Suprapubic skin (tissue), 4 donors: ENCODE results near the gene WNT7A. TPM values are rescaled to one million over a fixed set of nuclear protein-coding genes. Genes with fewer than 3 reads are reported as not detected.
A peak's percentile ranks its signal among the peaks of the same experiment; 100 is the strongest.

ENCODE experiments used
- DNase-seq, 2 donors: peaks; one replicate each; pipeline ENCODE4 v3.0.0-alpha.2; 2019; ENCODE audit warnings: low spot score in 2 of 2
- H3K27ac ChIP-seq: fragments of 200-600 bp; sonication (generic); one replicate; pipeline ENCODE4 v1.5.1; 2019
- H3K27me3 ChIP-seq: fragments of 200-600 bp; sonication (generic); one replicate; pipeline ENCODE4 v1.5.1; 2019
- H3K36me3 ChIP-seq: fragments of 200-600 bp; sonication (generic); one replicate; pipeline ENCODE4 v1.5.1; 2019
- H3K4me1 ChIP-seq: fragments of 200-600 bp; sonication (generic); one replicate; pipeline ENCODE4 v1.5.1; 2019
- H3K4me3 ChIP-seq: fragments of 200-600 bp; sonication (generic); one replicate; pipeline ENCODE4 v1.5.1; 2019; ENCODE audit warnings: mild to moderate bottlenecking
- H3K9me3 ChIP-seq: fragments of 200-600 bp; sonication (generic); one replicate; pipeline ENCODE4 v1.5.1; 2019
- EP300 ChIP-seq: sonication (generic); formaldehyde crosslinking; IDR thresholded peaks from one replicate; pipeline ENCODE4 v1.6.1; 2017; ENCODE audit warnings: antibody characterized with exemption
- POLR2A ChIP-seq, 2 donors: fragments of 450-650 bp; IDR thresholded peaks; one replicate each; pipeline ENCODE4 v1.6.1; 2017; ENCODE audit warnings: antibody characterized with exemption in 2 of 2, mild to moderate bottlenecking in 2 of 2, moderate library complexity in 2 of 2
- POLR2AphosphoS5 ChIP-seq, 3 donors: sonication (generic); formaldehyde crosslinking; IDR thresholded peaks; one replicate each; pipeline ENCODE4 v1.6.1; 2017; ENCODE audit warnings: antibody characterized with exemption in 3 of 3
- WGBS: methylation state at CpG from one replicate; pipeline ENCODE4 v1.1.5; 2018; 5-methylcytosine and 5-hydroxymethylcytosine counted together
- total RNA-seq, 4 donors: library from RNA; depleted of rRNA; stranded (reverse); fragments of >200 nt; gene quantifications; one replicate each; pipeline ENCODE4 v1.1.0, GENCODE V29; 2016
- TF ChIP-seq, protein P1 (sequence below), 2 donors: fragments of 200-600 bp in 1 of 2; fragments of 450-650 bp in 1 of 2; sonication (generic) in 1 of 2; IDR thresholded peaks; one replicate each; pipeline ENCODE4 v1.5.1; 2016 to 2019; ENCODE audit warnings: antibody characterized with exemption in 2 of 2, mild to moderate bottlenecking in 1 of 2, moderate library complexity in 1 of 2

The WNT7A gene
- total RNA-seq, 4 donors from 2014 or later: 1.1 to 3.9 (median 1.8) TPM

DNA sequence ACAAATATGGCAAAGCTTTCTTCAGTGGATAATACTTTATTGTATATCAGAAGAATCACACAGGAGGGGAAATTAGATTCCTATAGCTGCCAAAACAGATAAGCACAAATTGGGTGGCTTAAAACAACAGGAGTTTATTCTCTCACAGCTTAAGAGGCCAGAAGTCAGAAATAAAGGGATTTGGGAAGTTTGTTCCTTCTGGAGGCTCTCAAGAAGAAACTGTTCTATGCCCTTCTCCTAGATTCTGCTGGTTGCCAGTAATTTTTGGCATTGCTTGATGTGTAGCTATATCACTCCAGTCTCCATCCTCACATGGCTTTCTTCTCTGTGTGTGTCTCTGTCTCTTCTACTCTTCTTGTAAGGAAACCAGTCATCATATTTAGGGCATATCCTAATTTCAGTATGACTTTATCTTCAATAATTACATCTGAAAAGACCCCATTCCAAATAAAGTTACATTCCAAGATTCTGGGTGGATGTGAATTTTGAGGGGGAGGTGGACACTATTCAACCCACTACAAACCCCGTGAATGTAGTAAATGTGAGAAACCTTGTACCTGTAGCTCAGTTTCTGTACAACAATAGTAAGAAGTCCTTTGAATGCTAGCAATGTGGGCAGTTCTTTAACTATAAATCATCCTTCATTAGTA lies 22.2 kb upstream of the WNT7A start:
- Histone ChIP-seq H3K9me3 (peaks cover 43% of the 10 kb centered on the region), H3K27me3 (no peaks in the 10 kb centered on the region), H3K4me3 (no peak overlapping the region), H3K4me1 (no peaks in the 10 kb centered on the region), H3K36me3 (no peaks in the 10 kb centered on the region), H3K27ac (no peak overlapping the region)
- WGBS: 85% methylated on average over 1 of the region's 1 CpG
- no peak for DNase-seq
- TF ChIP-seq, protein P1, sequence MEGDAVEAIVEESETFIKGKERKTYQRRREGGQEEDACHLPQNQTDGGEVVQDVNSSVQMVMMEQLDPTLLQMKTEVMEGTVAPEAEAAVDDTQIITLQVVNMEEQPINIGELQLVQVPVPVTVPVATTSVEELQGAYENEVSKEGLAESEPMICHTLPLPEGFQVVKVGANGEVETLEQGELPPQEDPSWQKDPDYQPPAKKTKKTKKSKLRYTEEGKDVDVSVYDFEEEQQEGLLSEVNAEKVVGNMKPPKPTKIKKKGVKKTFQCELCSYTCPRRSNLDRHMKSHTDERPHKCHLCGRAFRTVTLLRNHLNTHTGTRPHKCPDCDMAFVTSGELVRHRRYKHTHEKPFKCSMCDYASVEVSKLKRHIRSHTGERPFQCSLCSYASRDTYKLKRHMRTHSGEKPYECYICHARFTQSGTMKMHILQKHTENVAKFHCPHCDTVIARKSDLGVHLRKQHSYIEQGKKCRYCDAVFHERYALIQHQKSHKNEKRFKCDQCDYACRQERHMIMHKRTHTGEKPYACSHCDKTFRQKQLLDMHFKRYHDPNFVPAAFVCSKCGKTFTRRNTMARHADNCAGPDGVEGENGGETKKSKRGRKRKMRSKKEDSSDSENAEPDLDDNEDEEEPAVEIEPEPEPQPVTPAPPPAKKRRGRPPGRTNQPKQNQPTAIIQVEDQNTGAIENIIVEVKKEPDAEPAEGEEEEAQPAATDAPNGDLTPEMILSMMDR (IDR thresholded peaks at IDR 0.05): no peak
- TF ChIP-seq POLR2AphosphoS5 (IDR thresholded peaks at IDR 0.05): no peak
- no peak for TF ChIP-seq EP300
- no peak for TF ChIP-seq POLR2A (IDR thresholded peaks at IDR 0.05)

DNA sequence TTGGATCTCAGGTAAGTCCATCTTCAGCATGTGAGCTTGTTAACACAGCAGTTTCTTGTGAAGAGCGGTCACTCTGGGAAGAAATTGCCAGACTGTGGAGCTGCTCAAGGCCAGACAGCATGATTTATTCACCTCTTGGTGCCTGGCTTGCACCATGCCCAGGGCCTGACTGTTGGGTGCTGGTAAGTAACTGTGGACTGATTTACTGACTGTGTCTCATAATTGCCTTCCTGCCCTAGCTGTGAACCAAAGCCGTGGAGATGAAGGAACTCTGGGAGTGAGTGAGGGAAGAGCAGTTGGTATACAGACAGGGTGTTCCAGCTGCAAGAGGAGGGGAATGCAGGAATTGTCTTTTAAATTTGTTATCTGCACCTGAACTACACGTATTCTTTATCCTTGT lies 18.5 kb upstream of the WNT7A start:
- WGBS: 83% methylated on average over 3 of the region's 3 CpGs
- no peak for TF ChIP-seq POLR2AphosphoS5 (IDR thresholded peaks at IDR 0.05)
- no peak for TF ChIP-seq EP300
- no peak for TF ChIP-seq POLR2A (IDR thresholded peaks at IDR 0.05)
- TF ChIP-seq, protein P1 (IDR thresholded peaks at IDR 0.05): no peak
- Histone ChIP-seq H3K4me1 (peaks cover 20% of the 10 kb centered on the region), H3K27ac (no peak overlapping the region), H3K27me3 (no peaks in the 10 kb centered on the region), H3K4me3 (no peak overlapping the region), H3K9me3 (peaks cover 20% of the 10 kb centered on the region), H3K36me3 (no peaks in the 10 kb centered on the region)
- no peak for DNase-seq

DNA sequence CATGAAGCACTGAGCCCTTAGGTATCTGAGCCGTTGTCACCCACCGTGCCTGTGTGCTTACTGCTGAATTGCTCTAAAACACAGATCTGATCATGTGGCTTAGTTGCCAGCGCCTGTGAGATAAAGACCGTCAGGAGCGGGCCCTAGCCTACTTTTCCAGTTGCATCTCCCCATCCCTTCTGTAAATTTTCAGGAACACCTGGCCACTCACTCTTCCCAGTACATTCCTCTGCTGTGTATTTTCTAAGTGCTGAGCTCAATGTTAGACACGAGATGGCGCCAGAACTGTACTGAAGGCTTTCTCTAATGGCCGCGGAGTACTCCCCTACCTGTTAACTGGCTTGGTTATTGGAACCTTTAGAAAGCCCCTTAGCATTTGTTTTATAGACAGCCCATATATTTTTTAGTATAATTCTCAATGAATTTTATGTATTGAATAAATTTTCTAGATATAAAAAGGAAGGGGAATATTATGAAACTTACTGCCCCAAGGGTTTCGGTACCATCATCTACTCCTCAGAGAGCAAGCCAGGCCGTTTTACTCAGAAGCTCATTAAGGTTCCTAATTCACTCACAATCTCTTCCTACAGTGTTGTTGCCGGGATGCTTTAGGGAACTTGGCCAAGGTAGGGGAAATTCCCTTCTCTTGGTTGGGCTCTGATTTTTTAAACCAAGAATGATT lies 16.7 kb upstream of the WNT7A start:
- no peaks in the 10 kb centered on the region for H3K36me3 ChIP-seq
- no peak overlapping the region for H3K27ac ChIP-seq
- peak overlapping the region; percentile 76 for H3K4me3 ChIP-seq
- 11% methylated on average over 12 of the region's 12 CpGs for whole genome bisulfite sequencing
- TF ChIP-seq POLR2AphosphoS5 (IDR thresholded peaks at IDR 0.05) (no peak), POLR2A (IDR thresholded peaks at IDR 0.05) (no peak), EP300 (no peak)
- TF ChIP-seq, protein P1 (IDR thresholded peaks at IDR 0.05): peak; percentile 35 to 71
- H3K9me3 ChIP-seq: peaks cover 4% of the 10 kb centered on the region
- H3K27me3 ChIP-seq: no peaks in the 10 kb centered on the region
- DNase-seq: no peak
- H3K4me1 ChIP-seq: peaks cover 20% of the 10 kb centered on the region

DNA sequence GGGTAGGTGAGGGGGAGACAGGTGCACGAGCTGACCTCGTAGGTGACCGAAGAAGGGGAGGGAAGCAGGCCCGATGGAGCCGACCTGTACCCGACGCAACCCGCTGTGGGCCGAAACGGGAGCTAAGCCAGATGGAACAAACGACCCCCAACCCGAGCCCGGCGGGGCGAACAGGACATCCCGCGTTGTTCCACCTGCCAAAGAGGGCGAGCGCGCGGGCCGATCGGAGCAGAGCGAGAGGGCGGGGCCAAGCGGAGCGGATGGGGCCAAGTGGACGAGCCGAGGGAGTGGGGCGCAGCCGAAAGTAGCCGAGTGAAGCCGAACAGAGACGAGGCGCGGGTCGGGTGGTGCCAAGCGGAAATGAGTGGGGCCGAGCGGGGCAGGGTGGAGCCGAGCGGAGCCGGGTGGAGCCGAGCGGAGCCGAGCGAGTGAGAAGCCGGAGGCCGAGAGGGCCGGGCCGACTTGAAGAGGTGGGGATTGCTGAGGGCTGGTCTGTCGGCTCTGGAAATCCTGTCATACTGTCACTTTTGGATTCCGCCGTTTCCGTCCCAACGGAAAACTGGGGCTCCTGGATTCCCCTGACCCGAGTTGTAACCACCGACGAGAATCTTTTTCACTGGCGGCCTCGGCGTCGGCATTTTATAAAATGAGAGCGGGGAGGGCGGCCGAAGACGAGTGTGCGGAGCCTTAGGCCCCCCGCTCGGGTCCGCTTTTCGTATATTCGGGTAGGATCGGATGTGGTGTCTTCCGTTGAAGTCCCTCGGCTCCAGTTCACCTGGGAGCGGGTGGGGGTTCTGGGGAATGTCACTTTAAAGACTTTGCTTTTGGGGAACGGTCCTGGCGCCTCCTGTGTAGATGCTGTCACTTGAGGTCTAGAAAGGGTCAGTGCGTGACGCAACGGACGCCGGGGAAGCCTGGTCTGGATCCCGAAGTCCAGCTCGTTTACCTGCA lies 15.6 kb upstream of the WNT7A start:
- TF ChIP-seq POLR2A (IDR thresholded peaks at IDR 0.05) (peak in 1 of 2 donors; percentile 43), EP300 (no peak)
- H3K27ac ChIP-seq: peak overlapping the region; percentile 40
- no peaks in the 10 kb centered on the region for H3K36me3 ChIP-seq
- WGBS: under 1% methylated on average over 42 of the region's 86 CpGs
- peaks cover 30% of the 10 kb centered on the region for H3K4me1 ChIP-seq
- H3K9me3 ChIP-seq: no peaks in the 10 kb centered on the region
- H3K27me3 ChIP-seq: no peaks in the 10 kb centered on the region
- peak; percentile 97 to 98 for DNase-seq
- H3K4me3 ChIP-seq: peak overlapping the region; percentile 76

DNA sequence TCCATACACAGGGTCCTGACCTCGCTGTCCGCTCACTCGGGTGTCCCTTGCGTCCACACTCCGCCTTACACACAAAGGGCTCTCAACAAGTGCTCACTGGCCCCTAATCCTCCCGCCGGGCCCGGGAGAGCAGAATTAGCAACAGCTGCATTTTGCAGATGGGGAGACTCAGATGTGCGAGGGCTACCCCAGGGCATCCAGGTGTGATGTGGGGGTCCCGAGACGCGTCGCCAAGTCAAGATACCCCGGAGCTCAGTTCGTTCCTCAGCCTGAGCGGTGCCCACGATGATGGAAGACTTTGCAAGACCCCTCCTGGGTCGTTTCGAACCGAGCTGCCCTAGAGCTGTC lies 14.9 kb upstream of the WNT7A start:
- Histone ChIP-seq H3K27ac (no peak overlapping the region), H3K4me3 (peak overlapping the region; percentile 76), H3K36me3 (no peaks in the 10 kb centered on the region), H3K4me1 (peaks cover 30% of the 10 kb centered on the region), H3K27me3 (no peaks in the 10 kb centered on the region), H3K9me3 (no peaks in the 10 kb centered on the region)
- WGBS: 39% methylated on average over 13 of the region's 20 CpGs
- TF ChIP-seq POLR2A (IDR thresholded peaks at IDR 0.05) (no peak), POLR2AphosphoS5 (IDR thresholded peaks at IDR 0.05) (no peak), EP300 (no peak)
- TF ChIP-seq, protein P1 (IDR thresholded peaks at IDR 0.05): no peak
- DNase-seq: no peak
